Calu3 (cell line): ENCODE data around the gene C2orf42. TPM values are rescaled to one million over a fixed set of nuclear protein-coding genes. Genes with fewer than 3 reads are reported as not detected.

Source experiments
- BruUV-seq: library from RNA; stranded (reverse); fragments of 400-500 nt; replicated peaks from 2 replicates; lab custom pipeline; 2021; lab: Mats Ljungman, UMichigan
- CTCF ChIA-PET: fragments of 300-600 bp; sonication (Branson Sonifier 250); formaldehyde crosslinking; loops from one replicate; lab custom pipeline; 2022; ENCODE audit warnings: antibody characterized with exemption; lab: Charles Lee
- DNase-seq: peaks from one replicate; pipeline ENCODE4 v3.0.0; 2022
- H3K27ac Mint-ChIP-seq: one replicate; pipeline ENCODE4 v1.8.0; 2022; ENCODE audit warnings: mixed read lengths; ENCODE audit not compliant: unreplicated experiment
- H3K27me3 Mint-ChIP-seq: one replicate; pipeline ENCODE4 v1.8.0; 2022; ENCODE audit warnings: mixed read lengths; ENCODE audit not compliant: unreplicated experiment
- H3K36me3 Mint-ChIP-seq: one replicate; pipeline ENCODE4 v1.8.0; 2022; ENCODE audit warnings: mild to moderate bottlenecking, moderate library complexity, mixed read lengths; ENCODE audit not compliant: insufficient read depth, unreplicated experiment
- H3K4me1 Mint-ChIP-seq: one replicate; pipeline ENCODE4 v1.8.0; 2022; ENCODE audit warnings: mild to moderate bottlenecking, low read depth, mixed read lengths; ENCODE audit not compliant: unreplicated experiment
- H3K4me3 Mint-ChIP-seq: one replicate; pipeline ENCODE4 v1.8.0; 2022; ENCODE audit warnings: mild to moderate bottlenecking, low read depth, moderate library complexity, mixed read lengths; ENCODE audit not compliant: unreplicated experiment
- H3K9me3 Mint-ChIP-seq: one replicate; pipeline ENCODE4 v1.8.0; 2022; ENCODE audit warnings: low read depth, mixed read lengths; ENCODE audit not compliant: unreplicated experiment
- intact Hi-C: fragments of 100-400 bp; cut with micrococcal nuclease; formaldehyde crosslinking; loops from one replicate; pipeline ENCODE4 v1.10.0; 2022; ENCODE audit not compliant: unreplicated experiment
- total RNA-seq: library from RNA; stranded (reverse); gene quantifications from 2 replicates; pipeline ENCODE4 v1.2.3, GENCODE V29; 2022
- TF ChIP-seq, protein P1 (sequence below): fragments of 200-600 bp; IDR thresholded peaks from one replicate; pipeline ENCODE4 v1.8.0; 2022; ENCODE audit warnings: antibody characterized with exemption; ENCODE audit not compliant: unreplicated experiment

The C2orf42 gene
- total RNA-seq, 1 experiment from 2014 or later, result 11.6 TPM

DNA sequence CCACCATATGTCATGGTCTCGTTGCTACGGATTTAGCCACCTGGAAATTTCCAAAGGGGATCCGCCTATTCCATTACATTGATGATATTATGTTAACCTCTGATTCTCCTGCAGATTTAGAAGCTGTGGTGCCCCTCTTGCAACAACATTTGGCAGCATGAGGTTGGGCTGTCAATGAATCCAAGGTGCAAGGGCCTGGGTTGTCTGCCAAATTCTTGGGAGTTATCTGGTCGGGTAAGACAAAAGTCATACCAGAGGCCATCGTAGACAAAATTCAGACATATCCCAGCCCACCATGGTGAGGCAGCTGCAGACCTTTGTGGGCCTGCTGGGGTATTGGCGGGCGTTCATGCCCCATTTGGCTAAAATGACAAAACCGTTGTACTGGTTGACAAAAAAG lies 13.6 kb upstream of the C2orf42 start:
- DNase-seq, result no peak
- Mint-ChIP-seq H3K9me3 (no peaks in the 10 kb centered on the region), H3K27me3 (no peaks in the 10 kb centered on the region), H3K36me3 (peaks cover 3% of the 10 kb centered on the region), H3K4me3 (no peak overlapping the region), H3K27ac (no peak overlapping the region), H3K4me1 (no peaks in the 10 kb centered on the region)
- CTCF ChIA-PET, result no interaction called here
- TF ChIP-seq, protein P1, sequence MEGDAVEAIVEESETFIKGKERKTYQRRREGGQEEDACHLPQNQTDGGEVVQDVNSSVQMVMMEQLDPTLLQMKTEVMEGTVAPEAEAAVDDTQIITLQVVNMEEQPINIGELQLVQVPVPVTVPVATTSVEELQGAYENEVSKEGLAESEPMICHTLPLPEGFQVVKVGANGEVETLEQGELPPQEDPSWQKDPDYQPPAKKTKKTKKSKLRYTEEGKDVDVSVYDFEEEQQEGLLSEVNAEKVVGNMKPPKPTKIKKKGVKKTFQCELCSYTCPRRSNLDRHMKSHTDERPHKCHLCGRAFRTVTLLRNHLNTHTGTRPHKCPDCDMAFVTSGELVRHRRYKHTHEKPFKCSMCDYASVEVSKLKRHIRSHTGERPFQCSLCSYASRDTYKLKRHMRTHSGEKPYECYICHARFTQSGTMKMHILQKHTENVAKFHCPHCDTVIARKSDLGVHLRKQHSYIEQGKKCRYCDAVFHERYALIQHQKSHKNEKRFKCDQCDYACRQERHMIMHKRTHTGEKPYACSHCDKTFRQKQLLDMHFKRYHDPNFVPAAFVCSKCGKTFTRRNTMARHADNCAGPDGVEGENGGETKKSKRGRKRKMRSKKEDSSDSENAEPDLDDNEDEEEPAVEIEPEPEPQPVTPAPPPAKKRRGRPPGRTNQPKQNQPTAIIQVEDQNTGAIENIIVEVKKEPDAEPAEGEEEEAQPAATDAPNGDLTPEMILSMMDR, result no peak
- intact Hi-C loops, result no loop called here
- no TSS peak for BruUV-seq

- Mint-ChIP-seq H3K9me3 (no peaks in the 10 kb centered on the region), H3K27me3 (no peaks in the 10 kb centered on the region), H3K4me1 (no peaks in the 10 kb centered on the region), H3K4me3 (no peak overlapping the region), H3K27ac (no peak overlapping the region), H3K36me3 (no peaks in the 10 kb centered on the region)
- intact Hi-C loops, result no loop called here
- no TSS peak for BruUV-seq
- TF ChIP-seq, protein P1, result no peak
- DNase-seq, result no peak
- CTCF ChIA-PET, result no interaction called here
Measured at GRCh38 chr2:70203086-70203485, 12.3 kb upstream of the C2orf42 start.

GRCh38 chr2:70202236-70202806 lies 11.5 kb upstream of the C2orf42 start:
- CTCF ChIA-PET, result no interaction called here
- no TSS peak for BruUV-seq
- DNase-seq, result no peak
- H3K4me1 Mint-ChIP-seq, result no peaks in the 10 kb centered on the region
- H3K4me3 Mint-ChIP-seq, result no peak overlapping the region
- H3K27me3 Mint-ChIP-seq, result no peaks in the 10 kb centered on the region
- H3K36me3 Mint-ChIP-seq, result no peaks in the 10 kb centered on the region
- no peak overlapping the region for H3K27ac Mint-ChIP-seq
- intact Hi-C loops, result no loop called here
- no peaks in the 10 kb centered on the region for H3K9me3 Mint-ChIP-seq
- TF ChIP-seq, protein P1, result no peak

DNA sequence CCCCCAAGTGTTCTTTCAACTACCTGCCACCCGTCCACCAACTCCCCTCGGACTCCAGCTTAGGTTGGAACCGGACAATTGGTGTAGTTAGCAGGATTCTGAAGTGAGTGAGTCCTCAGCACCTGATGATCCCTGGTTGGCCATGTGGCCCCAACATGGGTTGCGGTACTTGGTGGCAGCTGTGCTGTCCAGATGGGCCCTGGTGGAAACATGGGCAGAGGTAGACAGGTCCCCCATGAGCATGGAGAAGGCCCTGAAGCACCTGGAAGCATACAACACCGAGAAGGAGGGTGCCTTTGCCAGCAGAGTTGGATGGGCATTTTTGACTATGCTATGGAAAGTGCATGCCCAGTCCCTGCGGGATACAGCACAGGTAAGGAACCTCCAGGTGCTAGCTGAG lies 11.0 kb upstream of the C2orf42 start:
- CTCF ChIA-PET, result no interaction called here
- no peaks in the 10 kb centered on the region for H3K27me3 Mint-ChIP-seq
- H3K27ac Mint-ChIP-seq, result no peak overlapping the region
- TF ChIP-seq, protein P1, result no peak
- H3K36me3 Mint-ChIP-seq, result no peaks in the 10 kb centered on the region
- intact Hi-C loops, result no loop called here
- H3K4me1 Mint-ChIP-seq, result no peaks in the 10 kb centered on the region
- no TSS peak for BruUV-seq
- H3K9me3 Mint-ChIP-seq, result no peaks in the 10 kb centered on the region
- H3K4me3 Mint-ChIP-seq, result no peak overlapping the region
- no peak for DNase-seq
